Measurements from ENCODE around the gene SLC44A3.

GRCh38 chr1:94907136-94907535 lies 87.0 kb downstream of the SLC44A3 start:
- TF ChIP-seq POLR2AphosphoS5 (IDR thresholded peaks at IDR 0.05; ENCODE audit: low read depth, low read length) (no peak), MAX (IDR thresholded peaks at IDR 0.05; ENCODE audit: low read depth) (no peak), RXRA (IDR thresholded peaks at IDR 0.05; ENCODE audit: borderline replicate concordance, low read depth) (no peak), CTCF (IDR thresholded peaks at IDR 0.05) (no peak)

Measured in SK-N-SH (cell line).